Osteoblast (primary cell): ENCODE data around the gene TFE3. TPM values are rescaled to one million over a fixed set of nuclear protein-coding genes. Genes with fewer than 3 reads are reported as not detected.

Source experiments
- DNase-seq: peaks from one replicate; pipeline ENCODE4 v3.0.0; 2011; ENCODE audit warnings: low spot score, mixed read lengths; ENCODE audit not compliant: insufficient read length; ENCODE audit errors: missing footprints
- H2AFZ ChIP-seq: 2 replicates; pipeline ENCODE4 v1.6.0; 2011; ENCODE audit warnings: mild to moderate bottlenecking, low read length
- H3K27ac ChIP-seq: 2 replicates; pipeline ENCODE4 v1.5.1; 2011; ENCODE audit warnings: mild to moderate bottlenecking, low read depth, low read length, moderate library complexity
- H3K27me3 ChIP-seq: 2 replicates; pipeline ENCODE4 v1.6.0; 2012; ENCODE audit warnings: mild to moderate bottlenecking, control low read depth, inconsistent platforms, low read length, moderate library complexity; ENCODE audit not compliant: insufficient read depth
- H3K36me3 ChIP-seq: 2 replicates; pipeline ENCODE4 v1.5.1; 2011; ENCODE audit warnings: mild to moderate bottlenecking, low read length, control low read depth, moderate library complexity; ENCODE audit not compliant: insufficient read depth
- H3K4me1 ChIP-seq: 2 replicates; pipeline ENCODE4 v1.5.1; 2011; ENCODE audit warnings: mild to moderate bottlenecking, low read length, control low read depth, moderate library complexity; ENCODE audit not compliant: insufficient read depth
- H3K4me2 ChIP-seq: 2 replicates; pipeline ENCODE4 v1.6.0; 2011; ENCODE audit warnings: mild to moderate bottlenecking, low read length; ENCODE audit not compliant: insufficient read depth
- H3K4me3 ChIP-seq: fragments of 200-600 bp; sonication (generic); 3 replicates; pipeline ENCODE4 v1.5.1; 2012; ENCODE audit warnings: mild to moderate bottlenecking, low read length, inconsistent platforms; ENCODE audit not compliant: insufficient read depth
- H3K79me2 ChIP-seq: 2 replicates; pipeline ENCODE4 v1.6.0; 2012; ENCODE audit warnings: mild to moderate bottlenecking, low read length, control low read depth, inconsistent platforms; ENCODE audit not compliant: insufficient read depth
- H3K9me3 ChIP-seq: 2 replicates; pipeline ENCODE4 v1.5.1; 2011; ENCODE audit warnings: low read depth, low read length, control low read depth
- H4K20me1 ChIP-seq: 2 replicates; pipeline ENCODE4 v1.6.0; 2012; ENCODE audit warnings: mild to moderate bottlenecking, low read length, control low read depth; ENCODE audit not compliant: insufficient read depth
- total RNA-seq: library from RNA; depleted of rRNA; stranded (reverse); fragments of >200 nt; gene quantifications from 2 replicates; pipeline ENCODE4 v1.2.3, GENCODE V29; 2012
- TF ChIP-seq, protein P1 (sequence below): IDR thresholded peaks from 2 replicates; pipeline ENCODE4 v1.5.1; 2011; ENCODE audit warnings: mild to moderate bottlenecking, low read depth, low read length, moderate library complexity; ENCODE audit errors: extremely low read depth

TFE3 gene
- total RNA-seq, 1 donor = 46.7 TPM

DNA sequence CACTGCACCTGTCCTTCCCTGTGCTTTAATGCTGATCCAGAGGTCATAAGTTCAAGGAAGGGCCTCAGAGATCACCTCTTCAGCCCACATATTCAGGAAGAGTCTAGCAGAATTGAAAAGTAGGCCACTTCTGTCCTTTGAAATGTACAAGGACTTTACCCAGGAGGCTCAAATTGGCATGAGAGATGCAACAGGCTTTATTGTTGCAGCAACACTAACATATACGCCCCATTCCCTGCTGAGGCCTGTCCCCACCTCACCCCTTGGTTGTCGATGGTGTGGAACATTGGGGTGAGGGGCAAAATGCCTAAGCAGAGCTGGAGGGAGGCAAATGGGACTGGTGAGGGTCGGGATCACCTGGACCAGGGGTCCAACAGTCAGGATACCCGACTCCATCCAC lies 27.8 kb upstream of the TFE3 start:
- no peak overlapping the region for H3K4me2 ChIP-seq
- H4K20me1 ChIP-seq = no peaks in the 10 kb centered on the region
- TF ChIP-seq, protein P1, sequence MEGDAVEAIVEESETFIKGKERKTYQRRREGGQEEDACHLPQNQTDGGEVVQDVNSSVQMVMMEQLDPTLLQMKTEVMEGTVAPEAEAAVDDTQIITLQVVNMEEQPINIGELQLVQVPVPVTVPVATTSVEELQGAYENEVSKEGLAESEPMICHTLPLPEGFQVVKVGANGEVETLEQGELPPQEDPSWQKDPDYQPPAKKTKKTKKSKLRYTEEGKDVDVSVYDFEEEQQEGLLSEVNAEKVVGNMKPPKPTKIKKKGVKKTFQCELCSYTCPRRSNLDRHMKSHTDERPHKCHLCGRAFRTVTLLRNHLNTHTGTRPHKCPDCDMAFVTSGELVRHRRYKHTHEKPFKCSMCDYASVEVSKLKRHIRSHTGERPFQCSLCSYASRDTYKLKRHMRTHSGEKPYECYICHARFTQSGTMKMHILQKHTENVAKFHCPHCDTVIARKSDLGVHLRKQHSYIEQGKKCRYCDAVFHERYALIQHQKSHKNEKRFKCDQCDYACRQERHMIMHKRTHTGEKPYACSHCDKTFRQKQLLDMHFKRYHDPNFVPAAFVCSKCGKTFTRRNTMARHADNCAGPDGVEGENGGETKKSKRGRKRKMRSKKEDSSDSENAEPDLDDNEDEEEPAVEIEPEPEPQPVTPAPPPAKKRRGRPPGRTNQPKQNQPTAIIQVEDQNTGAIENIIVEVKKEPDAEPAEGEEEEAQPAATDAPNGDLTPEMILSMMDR = no peak
- peaks cover 23% of the 10 kb centered on the region for H3K79me2 ChIP-seq
- no peaks in the 10 kb centered on the region for H3K9me3 ChIP-seq
- H3K4me3 ChIP-seq = no peak overlapping the region
- peaks cover 3% of the 10 kb centered on the region for H3K36me3 ChIP-seq
- no peak overlapping the region for H3K27ac ChIP-seq
- DNase-seq = peak; percentile 90
- no peaks in the 10 kb centered on the region for H3K27me3 ChIP-seq
- peaks cover 6% of the 10 kb centered on the region for H3K4me1 ChIP-seq
- H2AFZ ChIP-seq = no peak overlapping the region

DNA sequence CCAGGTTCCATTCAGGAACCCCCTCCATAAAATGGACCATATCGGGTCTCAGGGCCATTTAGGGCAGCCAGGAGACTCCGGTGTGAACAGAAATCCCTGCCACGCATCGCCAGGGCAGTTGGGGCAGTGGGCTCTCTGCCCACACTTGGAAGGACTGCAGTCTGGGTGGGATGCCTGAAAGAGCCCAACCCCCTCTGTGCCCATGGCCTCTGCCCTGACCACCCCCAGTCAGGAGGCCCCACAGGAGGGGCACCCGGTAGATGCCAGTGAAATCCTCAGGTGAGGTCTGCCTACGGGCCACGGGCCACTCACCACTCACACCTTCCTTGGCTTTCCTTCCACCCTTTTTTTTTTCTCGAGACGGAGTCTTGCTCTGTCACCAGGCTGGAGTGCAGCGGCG lies 25.9 kb upstream of the TFE3 start:
- H3K4me1 ChIP-seq = peaks cover 3% of the 10 kb centered on the region
- H3K79me2 ChIP-seq = peaks cover 23% of the 10 kb centered on the region
- H3K4me3 ChIP-seq = no peak overlapping the region
- peak; percentile 91 for DNase-seq
- no peaks in the 10 kb centered on the region for H4K20me1 ChIP-seq
- H3K9me3 ChIP-seq = no peaks in the 10 kb centered on the region
- H3K4me2 ChIP-seq = no peak overlapping the region
- H3K27me3 ChIP-seq = no peaks in the 10 kb centered on the region
- H2AFZ ChIP-seq = no peak overlapping the region
- H3K27ac ChIP-seq = no peak overlapping the region
- TF ChIP-seq, protein P1 = no peak
- H3K36me3 ChIP-seq = peaks cover 3% of the 10 kb centered on the region

DNA sequence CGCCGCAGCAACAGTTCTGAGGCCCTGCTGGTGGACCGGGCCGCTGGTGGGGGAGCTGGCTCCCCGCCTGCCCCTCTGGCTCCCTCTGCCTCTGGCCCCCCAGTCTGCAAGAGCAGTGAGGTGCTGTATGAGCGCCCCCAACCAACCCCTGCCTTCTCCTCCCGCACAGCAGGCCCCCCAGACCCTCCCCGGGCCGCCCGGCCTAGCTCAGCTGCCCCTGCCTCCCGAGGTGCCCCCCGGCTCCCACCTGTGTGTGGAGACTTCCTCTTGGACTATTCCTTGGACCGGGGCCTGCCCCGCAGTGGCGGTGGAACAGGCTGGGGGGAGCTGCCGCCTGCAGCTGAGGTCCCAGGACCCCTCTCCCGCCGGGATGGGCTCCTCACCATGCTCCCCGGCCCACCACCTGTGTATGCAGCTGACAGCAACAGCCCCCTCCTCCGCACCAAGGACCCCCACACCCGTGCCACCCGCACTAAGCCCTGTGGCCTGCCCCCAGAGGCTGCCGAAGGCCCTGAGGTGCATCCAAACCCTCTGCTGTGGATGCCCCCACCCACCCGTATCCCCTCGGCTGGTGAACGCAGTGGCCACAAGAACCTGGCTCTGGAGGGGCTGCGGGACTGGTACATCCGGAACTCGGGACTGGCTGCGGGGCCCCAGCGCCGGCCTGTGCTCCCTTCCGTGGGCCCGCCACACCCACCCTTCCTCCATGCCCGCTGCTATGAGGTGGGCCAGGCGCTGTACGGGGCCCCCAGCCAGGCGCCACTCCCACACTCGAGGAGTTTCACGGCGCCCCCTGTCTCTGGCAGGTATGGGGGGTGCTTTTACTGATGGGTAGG lies 24.3 kb upstream of the TFE3 start:
- Histone ChIP-seq H3K4me2 (no peak overlapping the region), H4K20me1 (no peaks in the 10 kb centered on the region), H3K79me2 (peaks cover 10% of the 10 kb centered on the region), H3K4me3 (no peak overlapping the region), H2AFZ (no peak overlapping the region), H3K9me3 (no peaks in the 10 kb centered on the region), H3K27me3 (no peaks in the 10 kb centered on the region), H3K4me1 (peaks cover 3% of the 10 kb centered on the region), H3K27ac (no peak overlapping the region), H3K36me3 (peaks cover 3% of the 10 kb centered on the region)
- DNase-seq = peak; percentile 58
- TF ChIP-seq, protein P1 = no peak

DNA sequence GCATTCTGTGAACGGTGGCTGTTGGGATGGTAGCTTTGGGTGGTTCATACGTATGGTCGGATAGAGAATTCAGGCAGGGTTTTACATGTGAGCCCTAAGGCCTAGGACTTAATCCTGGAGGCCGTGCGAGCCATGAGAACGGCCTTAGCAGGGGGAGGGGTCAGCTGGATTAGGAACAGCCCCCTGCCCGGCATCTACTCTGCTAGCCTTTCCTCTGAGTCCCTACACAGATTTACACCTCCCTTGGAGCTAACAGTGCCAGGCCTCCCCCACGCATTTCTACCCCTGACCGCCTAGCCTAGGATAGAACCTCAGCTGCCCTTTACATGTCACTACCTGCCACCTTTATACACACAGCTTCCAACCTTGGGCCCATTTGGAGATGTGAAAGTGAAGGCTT lies 23.5 kb upstream of the TFE3 start:
- Histone ChIP-seq H3K4me2 (no peak overlapping the region), H3K79me2 (peaks cover 7% of the 10 kb centered on the region), H4K20me1 (no peaks in the 10 kb centered on the region), H3K4me3 (no peak overlapping the region), H3K36me3 (peaks cover 3% of the 10 kb centered on the region), H3K4me1 (peaks cover 1% of the 10 kb centered on the region), H2AFZ (no peak overlapping the region), H3K9me3 (no peaks in the 10 kb centered on the region), H3K27ac (no peak overlapping the region), H3K27me3 (no peaks in the 10 kb centered on the region)
- TF ChIP-seq, protein P1 = no peak
- peak; percentile 91 for DNase-seq
